ENCODE results near the gene MPO.

Gene MPO

GRCh38 chr17:58265902-58266875 is 14.5 kb downstream of the MPO start:
- peaks cover 23% of the 10 kb centered on the region for H3K27me3 ChIP-seq (ENCODE audit: insufficient read depth, low read length)
- H2AFZ ChIP-seq (ENCODE audit: low read depth, low read length), result no peak overlapping the region
- H3K4me3 ChIP-seq (ENCODE audit: low read length), result no peak overlapping the region
- H3K4me1 ChIP-seq (ENCODE audit: insufficient read depth, low read length), result no peaks in the 10 kb centered on the region
- H3K9me3 ChIP-seq (ENCODE audit: low read length), result no peaks in the 10 kb centered on the region
- H3K36me3 ChIP-seq (ENCODE audit: insufficient read depth, low read length), result no peaks in the 10 kb centered on the region

- Histone ChIP-seq H3K4me3 (ENCODE audit: low read length) (no peak overlapping the region), H3K9me3 (ENCODE audit: low read length) (no peaks in the 10 kb centered on the region), H2AFZ (ENCODE audit: low read depth, low read length) (no peak overlapping the region), H3K36me3 (ENCODE audit: insufficient read depth, low read length) (no peaks in the 10 kb centered on the region), H3K4me1 (ENCODE audit: insufficient read depth, low read length) (no peaks in the 10 kb centered on the region), H3K27me3 (ENCODE audit: insufficient read depth, low read length) (peaks cover 17% of the 10 kb centered on the region)
Measured at GRCh38 chr17:58265271-58265670, 15.5 kb downstream of the MPO start.

GRCh38 chr17:58264407-58265103 is 16.2 kb downstream of the MPO start:
- Histone ChIP-seq H3K9me3 (ENCODE audit: low read length) (no peaks in the 10 kb centered on the region), H2AFZ (ENCODE audit: low read depth, low read length) (no peak overlapping the region)

DNA sequence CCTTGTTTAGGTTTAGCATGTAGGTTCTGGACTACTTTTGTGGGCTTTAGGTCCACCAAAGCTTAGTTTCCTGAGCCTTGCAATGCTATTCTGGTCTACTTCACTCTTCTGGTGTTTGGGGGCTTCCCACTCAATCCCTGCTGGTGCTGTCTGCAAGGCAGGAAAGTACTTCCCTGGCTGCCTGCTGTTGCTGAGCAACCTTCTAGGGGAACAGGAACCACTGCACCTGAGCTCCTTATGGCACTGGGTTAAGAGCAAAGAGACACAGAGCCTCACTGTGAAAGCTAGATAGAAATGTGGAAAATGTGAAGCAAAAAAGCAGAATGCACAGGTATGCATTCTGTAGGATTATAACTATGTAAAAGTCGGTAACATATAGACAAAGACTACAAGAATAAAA is 17.0 kb downstream of the MPO start:
- Histone ChIP-seq H3K36me3 (ENCODE audit: insufficient read depth, low read length) (no peaks in the 10 kb centered on the region), H3K4me3 (ENCODE audit: low read length) (no peak overlapping the region), H3K9me3 (ENCODE audit: low read length) (no peaks in the 10 kb centered on the region), H2AFZ (ENCODE audit: low read depth, low read length) (no peak overlapping the region), H3K27me3 (ENCODE audit: insufficient read depth, low read length) (peaks cover 13% of the 10 kb centered on the region), H3K4me1 (ENCODE audit: insufficient read depth, low read length) (no peaks in the 10 kb centered on the region)

More at GRCh38 chr17:58264407-58265103, 16.2 kb downstream of the MPO start:
- Histone ChIP-seq H3K27me3 (ENCODE audit: insufficient read depth, low read length) (peaks cover 17% of the 10 kb centered on the region), H3K4me1 (ENCODE audit: insufficient read depth, low read length) (no peaks in the 10 kb centered on the region), H3K36me3 (ENCODE audit: insufficient read depth, low read length) (no peaks in the 10 kb centered on the region), H3K4me3 (ENCODE audit: low read length) (no peak overlapping the region)

- Histone ChIP-seq H3K9me3 (ENCODE audit: low read length) (no peaks in the 10 kb centered on the region), H3K4me1 (ENCODE audit: insufficient read depth, low read length) (no peaks in the 10 kb centered on the region), H3K27me3 (ENCODE audit: insufficient read depth, low read length) (peaks cover 10% of the 10 kb centered on the region), H3K4me3 (ENCODE audit: low read length) (no peak overlapping the region), H3K36me3 (ENCODE audit: insufficient read depth, low read length) (no peaks in the 10 kb centered on the region), H2AFZ (ENCODE audit: low read depth, low read length) (no peak overlapping the region)
Measured at GRCh38 chr17:58262149-58262548, 18.6 kb downstream of the MPO start.

- no peaks in the 10 kb centered on the region for H3K36me3 ChIP-seq (ENCODE audit: insufficient read depth, low read length)
- no peak overlapping the region for H3K4me3 ChIP-seq (ENCODE audit: low read length)
- no peaks in the 10 kb centered on the region for H3K4me1 ChIP-seq (ENCODE audit: insufficient read depth, low read length)
- H3K27me3 ChIP-seq (ENCODE audit: insufficient read depth, low read length), result peaks cover 31% of the 10 kb centered on the region
- H2AFZ ChIP-seq (ENCODE audit: low read depth, low read length), result no peak overlapping the region
- H3K9me3 ChIP-seq (ENCODE audit: low read length), result no peaks in the 10 kb centered on the region
Measured at GRCh38 chr17:58254803-58255202, 25.9 kb downstream of the MPO start.

GRCh38 chr17:58253082-58253481 is 27.7 kb downstream of the MPO start:
- H3K4me1 ChIP-seq (ENCODE audit: insufficient read depth, low read length), result no peaks in the 10 kb centered on the region
- H3K36me3 ChIP-seq (ENCODE audit: insufficient read depth, low read length), result no peaks in the 10 kb centered on the region
- H3K9me3 ChIP-seq (ENCODE audit: low read length), result no peaks in the 10 kb centered on the region
- no peak overlapping the region for H2AFZ ChIP-seq (ENCODE audit: low read depth, low read length)
- H3K4me3 ChIP-seq (ENCODE audit: low read length), result no peak overlapping the region
- peaks cover 42% of the 10 kb centered on the region for H3K27me3 ChIP-seq (ENCODE audit: insufficient read depth, low read length)

DNA sequence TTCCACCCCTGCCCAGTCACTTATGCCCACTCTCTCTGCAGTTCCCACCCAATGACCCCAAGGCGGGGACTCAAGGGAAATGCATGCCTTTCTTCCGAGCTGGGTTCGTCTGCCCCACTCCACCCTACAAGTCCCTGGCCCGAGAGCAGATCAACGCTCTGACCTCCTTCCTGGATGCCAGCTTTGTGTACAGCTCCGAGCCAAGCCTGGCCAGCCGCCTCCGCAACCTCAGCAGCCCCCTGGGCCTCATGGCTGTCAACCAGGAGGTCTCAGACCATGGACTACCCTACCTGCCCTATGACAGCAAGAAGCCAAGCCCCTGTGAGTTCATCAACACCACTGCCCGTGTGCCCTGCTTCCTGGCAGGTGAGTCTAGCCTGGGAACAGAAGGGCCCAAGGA is 28.6 kb downstream of the MPO start:
- Histone ChIP-seq H3K9me3 (ENCODE audit: low read length) (no peaks in the 10 kb centered on the region), H3K36me3 (ENCODE audit: insufficient read depth, low read length) (no peaks in the 10 kb centered on the region), H3K27me3 (ENCODE audit: insufficient read depth, low read length) (peaks cover 50% of the 10 kb centered on the region), H2AFZ (ENCODE audit: low read depth, low read length) (no peak overlapping the region), H3K4me3 (ENCODE audit: low read length) (no peak overlapping the region), H3K4me1 (ENCODE audit: insufficient read depth, low read length) (no peaks in the 10 kb centered on the region)

DNA sequence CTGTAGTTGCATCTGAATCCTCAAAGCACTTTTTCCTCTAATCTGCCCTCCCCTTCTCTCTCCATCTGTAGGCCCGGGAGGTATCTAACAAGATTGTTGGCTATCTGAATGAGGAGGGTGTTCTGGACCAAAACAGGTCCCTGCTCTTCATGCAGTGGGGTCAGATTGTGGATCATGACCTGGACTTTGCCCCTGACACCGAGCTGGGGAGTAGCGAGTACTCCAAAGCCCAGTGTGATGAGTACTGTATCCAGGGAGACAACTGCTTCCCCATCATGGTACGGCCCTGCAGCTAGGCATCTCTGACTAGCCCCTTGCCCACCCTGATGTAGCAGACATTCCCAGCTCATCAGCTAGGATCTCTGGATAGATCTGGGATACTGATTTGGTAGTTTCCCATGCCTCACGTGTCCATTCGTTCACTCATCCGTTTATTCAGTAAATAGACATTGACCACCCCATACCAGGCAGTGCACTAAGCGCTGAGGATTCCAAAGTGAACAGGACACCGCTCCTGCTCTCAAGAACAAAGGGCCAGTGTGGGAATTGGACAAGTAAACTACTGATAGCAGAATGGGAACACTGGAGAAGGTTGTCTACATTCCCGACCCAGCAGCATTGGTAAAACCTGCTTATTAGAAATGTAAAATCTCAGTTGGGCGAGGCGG is 30.3 kb downstream of the MPO start:
- Histone ChIP-seq H3K36me3 (ENCODE audit: insufficient read depth, low read length) (no peaks in the 10 kb centered on the region), H2AFZ (ENCODE audit: low read depth, low read length) (peak overlapping the region; percentile 90), H3K4me3 (ENCODE audit: low read length) (no peak overlapping the region), H3K4me1 (ENCODE audit: insufficient read depth, low read length) (no peaks in the 10 kb centered on the region), H3K27me3 (ENCODE audit: insufficient read depth, low read length) (peaks cover 62% of the 10 kb centered on the region), H3K9me3 (ENCODE audit: low read length) (no peaks in the 10 kb centered on the region)

DNA sequence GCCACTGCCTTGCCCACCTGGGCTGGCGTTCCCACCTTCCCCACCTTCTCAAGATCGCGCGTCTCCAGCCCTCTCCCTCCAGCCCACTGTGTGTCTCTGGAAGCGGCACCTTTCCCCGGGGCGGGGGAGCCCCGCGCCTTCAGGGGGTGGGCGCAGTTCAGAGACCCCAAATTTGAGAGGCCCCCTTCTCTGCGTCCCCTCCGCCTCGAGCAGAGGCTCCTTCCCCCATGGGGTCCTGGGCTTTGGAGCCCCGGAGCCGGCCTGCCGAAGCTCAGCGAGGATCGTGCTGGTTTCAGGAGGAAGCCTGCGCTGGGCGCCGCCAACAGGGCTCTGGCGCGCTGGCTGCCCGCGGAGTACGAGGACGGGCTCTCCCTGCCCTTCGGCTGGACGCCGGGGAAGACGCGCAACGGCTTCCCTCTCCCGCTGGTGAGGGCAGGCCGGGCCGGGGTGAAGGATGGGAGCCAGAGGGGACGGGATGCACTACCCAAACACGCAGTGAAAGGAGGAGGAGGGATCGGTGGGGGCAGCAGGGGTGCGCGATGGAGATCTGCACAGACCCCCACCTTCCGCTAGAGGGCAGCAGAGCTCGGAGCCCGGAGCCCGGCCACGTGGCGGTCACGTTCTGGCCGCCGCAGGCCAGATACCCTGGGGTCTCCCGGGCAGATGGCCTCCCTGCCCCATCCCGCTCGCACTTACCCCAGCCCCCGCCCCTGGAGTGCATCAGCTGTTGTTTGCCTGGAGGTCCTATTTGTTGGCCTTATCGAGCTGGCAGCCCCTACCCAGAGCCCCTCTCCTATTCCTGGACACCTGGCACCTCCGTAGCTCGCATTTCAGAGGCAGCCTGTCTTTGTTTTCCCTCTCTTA is 31.2 kb downstream of the MPO start:
- Histone ChIP-seq H3K4me1 (ENCODE audit: insufficient read depth, low read length) (no peaks in the 10 kb centered on the region), H3K4me3 (ENCODE audit: low read length) (peak overlapping the region; percentile 42), H2AFZ (ENCODE audit: low read depth, low read length) (peak overlapping the region; percentile 90), H3K36me3 (ENCODE audit: insufficient read depth, low read length) (no peaks in the 10 kb centered on the region), H3K27me3 (ENCODE audit: insufficient read depth, low read length) (peaks cover 66% of the 10 kb centered on the region), H3K9me3 (ENCODE audit: low read length) (no peaks in the 10 kb centered on the region)

DNA sequence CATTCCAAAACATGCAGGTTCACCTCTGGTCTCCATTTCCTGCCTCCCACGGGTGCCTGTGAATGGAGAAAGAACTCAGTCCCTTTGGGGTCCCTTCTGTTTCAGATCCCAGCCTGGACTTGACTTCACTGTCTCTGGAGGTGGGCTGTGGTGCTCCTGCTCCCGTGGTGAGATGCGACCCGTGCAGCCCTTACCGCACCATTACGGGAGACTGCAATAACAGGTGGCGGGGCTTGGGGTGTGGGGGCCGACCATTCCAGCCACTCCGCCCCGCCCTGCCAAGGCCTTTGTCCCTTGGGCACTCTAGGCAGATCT is 31.8 kb downstream of the MPO start:
- Histone ChIP-seq H3K9me3 (ENCODE audit: low read length) (no peaks in the 10 kb centered on the region), H3K4me3 (ENCODE audit: low read length) (no peak overlapping the region), H3K27me3 (ENCODE audit: insufficient read depth, low read length) (peaks cover 69% of the 10 kb centered on the region), H3K4me1 (ENCODE audit: insufficient read depth, low read length) (no peaks in the 10 kb centered on the region), H2AFZ (ENCODE audit: low read depth, low read length) (peak overlapping the region; percentile 90), H3K36me3 (ENCODE audit: insufficient read depth, low read length) (no peaks in the 10 kb centered on the region)

GRCh38 chr17:58247511-58248363 is 33.0 kb downstream of the MPO start:
- Histone ChIP-seq H2AFZ (ENCODE audit: low read depth, low read length) (no peak overlapping the region), H3K9me3 (ENCODE audit: low read length) (no peaks in the 10 kb centered on the region), H3K4me1 (ENCODE audit: insufficient read depth, low read length) (no peaks in the 10 kb centered on the region), H3K36me3 (ENCODE audit: insufficient read depth, low read length) (no peaks in the 10 kb centered on the region), H3K27me3 (ENCODE audit: insufficient read depth, low read length) (peaks cover 75% of the 10 kb centered on the region), H3K4me3 (ENCODE audit: low read length) (no peak overlapping the region)
